Stimulated activated CD4-positive, alpha-beta T cell treated with anti-CD3 and anti-CD28 coated beads, Interleukin-12 subunit alpha, Interleukin-12 subunit beta, amount 100 ng/mL, for 24 hours (primary cell): ENCODE results near the gene OR8J1.
"Not testable (repeated sequence)": the region's sequence is repeated elsewhere in the genome, so short reads cannot be mapped to it uniquely, and the experiment has no call there.

Experiments
- DNase-seq, 2 experiments: peaks; one replicate each; pipeline ENCODE4 v3.0.0-alpha.2; 2020; ENCODE audit warnings: low read depth in 2 of 2

OR8J1 gene

GRCh38 chr11:56353991-56354390 is at the start of gene OR8J1:
Gene OR8J1, plus strand, starts transcription at chr11:56354291. Its CDS starts 5,956 bp downstream, at chr11:56360247.
- DNase-seq = no peak

GRCh38 chr11:56307836-56308235 is 46.3 kb upstream of the OR8J1 start:
- no peak for DNase-seq

GRCh38 chr11:56314844-56315243 is 39.2 kb upstream of the OR8J1 start, which contains the start of gene OR8K3:
Gene OR8K3, plus strand, starts transcription at chr11:56315144. Its CDS starts 3,163 bp downstream, at chr11:56318307.
- no peak for DNase-seq

GRCh38 chr11:56331861-56332491 is 22.1 kb upstream of the OR8J1 start:
- no peak for DNase-seq

DNA sequence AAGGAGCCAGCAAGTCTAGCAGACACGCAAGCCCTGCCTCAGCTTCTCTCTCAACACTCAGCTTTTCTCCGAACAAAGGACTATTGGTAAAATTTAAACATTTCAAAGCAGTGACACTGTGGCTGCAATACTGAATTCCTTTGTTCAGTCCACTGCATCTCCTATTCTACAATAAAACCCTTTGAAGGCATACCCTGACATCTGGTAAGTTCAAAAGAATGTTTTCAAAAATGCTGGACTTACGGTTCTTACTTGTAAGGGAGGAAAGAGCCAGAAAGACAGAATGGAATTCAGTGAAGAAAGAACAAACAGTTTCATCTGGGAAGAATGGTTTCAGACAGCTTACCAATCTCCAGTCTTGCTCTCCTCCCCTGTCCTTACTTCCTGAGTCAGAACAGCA is 20.9 kb upstream of the OR8J1 start:
- no peak for DNase-seq

DNA sequence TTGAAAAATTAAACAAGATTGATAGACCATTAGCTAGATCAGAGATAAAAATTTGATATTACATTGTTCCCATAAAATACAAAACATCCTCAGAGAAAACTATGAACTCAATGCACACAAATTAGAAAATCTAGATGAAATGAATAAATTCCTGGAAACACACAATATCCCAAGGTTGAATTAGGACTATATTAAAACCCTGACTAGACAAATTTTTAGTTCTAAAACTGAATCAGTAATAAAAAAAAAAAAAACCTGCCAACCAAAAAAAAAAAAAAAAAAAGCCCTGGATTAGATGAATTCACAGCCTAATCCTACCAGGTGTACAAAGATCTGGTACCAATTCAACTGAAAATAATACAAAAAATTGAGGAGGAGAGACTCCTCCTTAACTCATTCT is 13.8 kb upstream of the OR8J1 start:
- DNase-seq = no peak

GRCh38 chr11:56345739-56346138 is 8.4 kb upstream of the OR8J1 start, which contains the start of gene OR8K1:
Gene OR8K1, plus strand, starts transcription at chr11:56346039. Its CDS starts 0 bp downstream, at chr11:56346039.
- no peak for DNase-seq

- DNase-seq = no peak
Observed at GRCh38 chr11:56375324-56375723, 21.2 kb downstream of the OR8J1 start, which contains the start of gene OR8U1. Gene OR8U1, plus strand, starts transcription at chr11:56375624. Its CDS starts 0 bp downstream, at chr11:56375624.

GRCh38 chr11:56380120-56380519 is 26.0 kb downstream of the OR8J1 start:
- no peak for DNase-seq

- no peak for DNase-seq
Observed at GRCh38 chr11:56394381-56394780, 40.3 kb downstream of the OR8J1 start.

- DNase-seq = no peak
Observed at GRCh38 chr11:56396047-56396446, 42.0 kb downstream of the OR8J1 start.

GRCh38 chr11:56401858-56402461 is 47.9 kb downstream of the OR8J1 start:
- DNase-seq = not testable (repeated sequence)

- DNase-seq = no peak
Observed at GRCh38 chr11:56404393-56404792, 50.3 kb downstream of the OR8J1 start.

DNA sequence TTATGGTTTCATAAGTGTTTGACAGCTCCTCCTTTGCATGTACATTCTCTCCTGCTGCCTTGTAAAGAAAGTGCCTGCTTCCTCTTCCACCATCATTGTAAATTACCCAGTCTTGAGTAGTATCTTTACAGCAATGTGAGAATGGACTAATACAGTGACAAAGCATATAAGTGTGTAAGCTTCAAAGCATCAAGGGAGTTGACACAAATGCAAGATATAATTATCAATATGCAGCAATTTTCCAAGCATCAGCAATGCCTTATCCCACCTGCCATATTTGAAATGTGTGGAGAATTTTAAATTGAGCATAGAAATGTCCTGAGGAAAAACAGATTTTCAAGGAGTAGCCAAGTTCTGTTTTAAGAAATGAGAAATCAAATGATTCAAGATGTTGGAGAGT is 56.7 kb downstream of the OR8J1 start:
- DNase-seq = no peak
